ENCODE data around the gene SLC2A6. TPM values are rescaled to one million over a fixed set of nuclear protein-coding genes. Genes with fewer than 3 reads are reported as not detected.

Gene SLC2A6
- total and polyA plus RNA-seq, 7 donors = 1.2 to 2.7 (median 1.8) TPM

GRCh38 chr9:133499892-133500270 lies 21.0 kb upstream of the SLC2A6 start:
- H3K4me1 ChIP-seq = no peaks in the 10 kb centered on the region
- no peak overlapping the region for H3K27ac ChIP-seq
- no peak overlapping the region for H3K4me3 ChIP-seq
- DNase-seq (peak in 1 of 2 donors; percentile 32), ATAC-seq (no peak)
- H3K27me3 ChIP-seq (ENCODE audit: insufficient read depth in 3 of 3, low read length in 2 of 3) = peaks cover 0 to 19% (median 6%) of the 10 kb centered on the region in 3 donors
- no peak for TF ChIP-seq CTCF (IDR thresholded peaks at IDR 0.05)
- peaks cover 10% of the 10 kb centered on the region for H3K9me3 ChIP-seq
- WGBS, 3 donors = 78 to 83% (median 80%) methylated on average over 12 of the region's 12 CpGs
- intact Hi-C loops (cut with DNase I) = loop anchor here in 1 of 2 donors (10.0 kb wide), 1 partner anchor 465 kb away; the partner anchor contains the start of gene GTF3C5
- H3K36me3 ChIP-seq (ENCODE audit: insufficient read depth in 1 of 2, low read depth in 1 of 2) = no peaks in the 10 kb centered on the region

- Histone ChIP-seq H3K27me3 (ENCODE audit: insufficient read depth in 3 of 3, low read length in 2 of 3) (peaks cover 0 to 15% (median 6%) of the 10 kb centered on the region in 3 donors), H3K27ac (no peak overlapping the region), H3K4me1 (no peaks in the 10 kb centered on the region), H3K9me3 (peaks cover 10% of the 10 kb centered on the region), H3K36me3 (ENCODE audit: insufficient read depth in 1 of 2, low read depth in 1 of 2) (no peaks in the 10 kb centered on the region), H3K4me3 (no peak overlapping the region)
- DNase-seq = peak in 1 of 2 donors; percentile 54
- ATAC-seq = no peak
- no peak for TF ChIP-seq CTCF (IDR thresholded peaks at IDR 0.05)
- 42 to 52% (median 45%) methylated on average over 19 of the region's 19 CpGs for WGBS, 3 donors
- intact Hi-C loops (cut with DNase I) = loop anchor here in 1 of 2 donors (10.0 kb wide), 1 partner anchor 465 kb away; the partner anchor contains the start of gene GTF3C5
Measured at GRCh38 chr9:133499132-133499891, 20.4 kb upstream of the SLC2A6 start.

- no peak for ATAC-seq
- Histone ChIP-seq H3K36me3 (ENCODE audit: insufficient read depth in 1 of 2, low read depth in 1 of 2) (no peaks in the 10 kb centered on the region), H3K4me1 (peaks cover 12% of the 10 kb centered on the region), H3K4me3 (no peak overlapping the region), H3K27ac (no peak overlapping the region), H3K27me3 (ENCODE audit: insufficient read depth in 3 of 3, low read length in 2 of 3) (peaks cover 0 to 11% (median 6%) of the 10 kb centered on the region in 3 donors), H3K9me3 (peaks cover 5% of the 10 kb centered on the region)
- WGBS, 3 donors = 68 to 74% (median 69%) methylated on average over 34 to 35 of the region's 35 CpGs
- intact Hi-C loops (cut with DNase I) = loop anchor here in 1 of 2 donors (10.0 kb wide), 1 partner anchor 462 kb away; the partner anchor contains the start of gene GTF3C5
- peak in 1 of 2 donors; percentile 35 for DNase-seq
- TF ChIP-seq CTCF (IDR thresholded peaks at IDR 0.05) = no peak
Measured at GRCh38 chr9:133496861-133497842, 18.3 kb upstream of the SLC2A6 start.

GRCh38 chr9:133495327-133496293 lies 16.7 kb upstream of the SLC2A6 start:
- H3K27ac ChIP-seq = no peak overlapping the region
- peaks cover 0 to 11% (median 6%) of the 10 kb centered on the region in 3 donors for H3K27me3 ChIP-seq (ENCODE audit: insufficient read depth in 3 of 3, low read length in 2 of 3)
- WGBS, 3 donors = 94 to 98% (median 95%) methylated on average over 24 of the region's 24 CpGs
- no peak for ATAC-seq
- intact Hi-C loops (cut with DNase I) = loop anchor here in 1 of 2 donors (10.0 kb wide), 1 partner anchor 461 kb away; the partner anchor contains the start of gene GTF3C5
- no peaks in the 10 kb centered on the region for H3K36me3 ChIP-seq (ENCODE audit: insufficient read depth in 1 of 2, low read depth in 1 of 2)
- H3K9me3 ChIP-seq = no peaks in the 10 kb centered on the region
- DNase-seq = peak in 1 of 2 donors; percentile 15
- H3K4me3 ChIP-seq = no peak overlapping the region
- H3K4me1 ChIP-seq = peaks cover 22% of the 10 kb centered on the region
- no peak for TF ChIP-seq CTCF (IDR thresholded peaks at IDR 0.05)

Data from psoas muscle (tissue), 8 donors.